Measurements from ENCODE around the gene SLC39A2.

SLC39A2 gene

DNA sequence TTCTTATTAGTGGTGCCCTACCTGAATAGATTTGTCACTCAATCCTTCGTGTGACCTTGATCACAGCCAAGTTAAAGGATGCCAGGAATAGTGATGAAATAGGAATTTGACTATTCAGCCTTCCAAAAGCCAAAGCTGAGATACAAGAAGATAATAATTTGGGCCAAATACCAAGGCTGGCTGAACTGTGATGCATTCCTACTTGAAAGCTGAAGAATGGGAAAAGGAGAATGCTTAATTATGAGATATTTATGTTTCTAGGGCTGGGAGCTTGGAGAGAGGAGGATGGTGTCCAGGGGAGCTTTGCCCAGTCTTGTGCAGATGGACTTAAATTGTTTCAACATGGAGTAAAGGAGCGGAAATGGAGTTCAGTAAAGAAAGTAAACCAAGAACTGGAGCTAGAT, 48.3 kb downstream of the SLC39A2 start:
- DNase-seq (ENCODE audit: low spot score), result peak; percentile 72

DNA sequence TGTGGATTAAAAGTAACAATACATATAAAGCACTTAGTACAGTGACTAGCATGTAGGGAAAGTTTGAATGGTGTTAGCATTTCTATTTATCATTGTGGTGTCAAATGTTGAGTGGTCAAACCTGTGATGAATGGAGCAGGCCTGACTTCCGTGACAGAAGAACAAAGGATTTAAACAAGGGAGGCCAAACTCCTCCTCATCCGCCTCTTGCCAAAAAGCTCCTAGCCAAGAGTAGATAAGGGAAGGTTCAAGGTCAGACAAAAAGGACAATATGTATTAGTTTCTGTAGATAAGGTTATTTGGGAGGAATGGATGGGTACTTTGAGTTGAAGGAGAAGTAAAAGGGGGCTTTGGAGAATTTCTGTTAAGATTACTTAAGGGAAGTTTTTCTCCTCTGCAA, 49.5 kb downstream of the SLC39A2 start:
- no peak for DNase-seq (ENCODE audit: low spot score)

DNA sequence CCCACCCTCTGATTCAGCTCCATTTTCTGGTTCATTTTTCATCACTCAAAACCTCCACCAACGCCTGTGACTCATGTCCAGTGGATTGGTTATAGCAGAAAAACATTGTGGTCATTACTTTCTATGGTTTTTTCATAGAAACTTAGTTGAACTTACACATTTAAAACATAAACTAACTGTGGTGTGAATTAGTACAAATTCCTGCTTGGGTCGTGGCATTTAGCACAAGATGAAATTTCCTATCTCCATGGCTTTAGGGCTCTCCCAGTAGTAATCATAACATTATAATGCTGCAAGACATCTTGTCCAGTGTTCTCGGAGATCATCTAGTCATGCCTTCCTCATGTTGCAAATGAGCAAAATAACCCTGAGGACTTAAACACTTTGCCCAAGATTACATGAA, 50.2 kb downstream of the SLC39A2 start:
- peak; percentile 40 for DNase-seq (ENCODE audit: low spot score)

DNA sequence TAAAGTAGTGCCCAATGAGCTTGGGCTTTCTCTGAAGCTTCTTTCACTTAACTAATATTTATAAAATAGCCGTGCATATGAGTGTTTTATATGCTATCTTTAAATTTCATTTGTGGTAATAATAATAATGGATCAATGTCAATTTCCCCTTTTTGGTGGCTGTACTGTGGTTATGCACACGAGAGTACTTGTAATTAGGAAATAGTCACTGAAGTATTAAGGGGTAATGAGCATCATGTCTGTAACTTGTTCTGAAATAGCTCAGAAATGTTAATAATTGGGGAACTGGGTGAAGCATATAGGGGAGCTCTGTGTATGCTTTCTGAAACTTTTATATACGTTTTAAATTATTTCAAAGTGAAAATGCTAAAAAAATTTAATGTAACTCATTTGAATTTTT, 51.5 kb downstream of the SLC39A2 start:
- DNase-seq (ENCODE audit: low spot score), result no peak
